NB4 (cell line): ENCODE results near the gene AHR.

ENCODE experiments used
- DNase-seq: peaks from one replicate; pipeline ENCODE4 v3.0.0; 2010; ENCODE audit warnings: low read depth
- H3K4me3 ChIP-seq: one replicate; pipeline ENCODE4 v1.5.1; 2011; ENCODE audit warnings: mild to moderate bottlenecking, low read depth, low read length, moderate library complexity
- CTCF ChIP-seq: IDR thresholded peaks from one replicate; pipeline ENCODE4 v1.5.1; 2012; ENCODE audit warnings: low read depth, low read length
- MAX ChIP-seq: IDR thresholded peaks from 2 replicates; pipeline ENCODE4 v1.6.1; 2011; ENCODE audit warnings: low read depth, low read length
- MYC ChIP-seq: IDR thresholded peaks from 2 replicates; pipeline ENCODE4 v1.6.1; 2011; ENCODE audit warnings: low read depth, low read length
- POLR2A ChIP-seq: IDR thresholded peaks from 2 replicates; pipeline ENCODE4 v1.6.1; 2011; ENCODE audit warnings: mild to moderate bottlenecking; ENCODE audit not compliant: insufficient read length; ENCODE audit errors: extremely low read depth

Gene AHR

GRCh38 chr7:17305387-17306171, 7.1 kb downstream of the AHR start:
- TF ChIP-seq CTCF (no peak), MAX (no peak), MYC (no peak), POLR2A (no peak)
- no peak for DNase-seq
- no peak overlapping the region for H3K4me3 ChIP-seq

GRCh38 chr7:17307000-17307399, 8.5 kb downstream of the AHR start:
- TF ChIP-seq MAX = no peak
- TF ChIP-seq POLR2A = no peak
- no peak overlapping the region for H3K4me3 ChIP-seq
- no peak for DNase-seq

- TF ChIP-seq MYC = no peak
- no peak for TF ChIP-seq POLR2A
- TF ChIP-seq MAX = no peak
- TF ChIP-seq CTCF = no peak
- no peak overlapping the region for H3K4me3 ChIP-seq
- no peak for DNase-seq
These were observed 9.1 kb downstream of the AHR start for GRCh38 chr7:17307558-17307957.

- DNase-seq = no peak
- TF ChIP-seq POLR2A (no peak), MYC (no peak), CTCF (no peak), MAX (no peak)
These were observed 9.7 kb downstream of the AHR start for GRCh38 chr7:17307969-17308648.

GRCh38 chr7:17311194-17311593, 12.7 kb downstream of the AHR start:
- H3K4me3 ChIP-seq = no peak overlapping the region
- no peak for TF ChIP-seq CTCF
- TF ChIP-seq MAX = no peak
- TF ChIP-seq MYC = no peak
- no peak for TF ChIP-seq POLR2A
- DNase-seq = no peak

More at GRCh38 chr7:17307969-17308648, 9.7 kb downstream of the AHR start:
- H3K4me3 ChIP-seq = no peak overlapping the region

- TF ChIP-seq POLR2A = no peak
- no peak for TF ChIP-seq MYC
- TF ChIP-seq CTCF = no peak
- TF ChIP-seq MAX = no peak
- no peak overlapping the region for H3K4me3 ChIP-seq
- DNase-seq = no peak
These were observed 13.5 kb downstream of the AHR start for GRCh38 chr7:17311952-17312351.
